Uterus (tissue), 2 donors: ENCODE data around the gene ARRDC3.
"Not testable (repeated sequence)": the region's sequence is repeated elsewhere in the genome, so short reads cannot be mapped to it uniquely, and the experiment has no call there.

Source experiments
- POLR2A ChIP-seq, 2 donors: fragments of 450-650 bp; IDR thresholded peaks; one replicate each; pipeline ENCODE4 v1.6.1; 2016; ENCODE audit warnings: antibody characterized with exemption in 2 of 2, mild to moderate bottlenecking in 1 of 2, moderate library complexity in 1 of 2
- TF ChIP-seq, protein P1 (sequence below), 4 experiments: fragments of 200-600 bp in 2 of 4; fragments of 450-650 bp in 2 of 4; sonication (generic) in 2 of 4; IDR thresholded peaks; one replicate each; pipeline ENCODE4 v1.5.1; 2016 to 2019; ENCODE audit warnings: antibody characterized with exemption in 4 of 4, mild to moderate bottlenecking in 2 of 4, moderate library complexity in 1 of 4

DNA sequence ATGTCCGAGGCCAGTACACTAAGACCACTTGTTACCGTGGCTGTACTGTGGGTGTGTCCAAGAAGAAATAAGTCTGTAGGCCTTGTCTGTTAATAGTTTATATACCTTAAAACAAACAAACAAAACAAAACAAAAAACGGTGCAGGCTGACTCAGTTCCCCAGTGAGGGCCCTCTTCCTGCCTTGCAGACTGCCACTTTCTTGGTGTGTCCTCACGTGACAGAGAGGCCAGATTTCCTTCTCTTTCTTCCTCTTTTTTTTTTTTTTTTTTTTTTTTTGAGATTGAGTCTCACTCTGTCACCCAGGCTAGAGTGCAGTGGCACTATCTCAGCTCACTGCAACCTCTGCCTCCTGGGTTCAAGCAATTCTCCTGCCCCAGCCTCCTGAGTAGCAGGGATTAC is 28.2 kb downstream of the ARRDC3 start:
- TF ChIP-seq, protein P1, sequence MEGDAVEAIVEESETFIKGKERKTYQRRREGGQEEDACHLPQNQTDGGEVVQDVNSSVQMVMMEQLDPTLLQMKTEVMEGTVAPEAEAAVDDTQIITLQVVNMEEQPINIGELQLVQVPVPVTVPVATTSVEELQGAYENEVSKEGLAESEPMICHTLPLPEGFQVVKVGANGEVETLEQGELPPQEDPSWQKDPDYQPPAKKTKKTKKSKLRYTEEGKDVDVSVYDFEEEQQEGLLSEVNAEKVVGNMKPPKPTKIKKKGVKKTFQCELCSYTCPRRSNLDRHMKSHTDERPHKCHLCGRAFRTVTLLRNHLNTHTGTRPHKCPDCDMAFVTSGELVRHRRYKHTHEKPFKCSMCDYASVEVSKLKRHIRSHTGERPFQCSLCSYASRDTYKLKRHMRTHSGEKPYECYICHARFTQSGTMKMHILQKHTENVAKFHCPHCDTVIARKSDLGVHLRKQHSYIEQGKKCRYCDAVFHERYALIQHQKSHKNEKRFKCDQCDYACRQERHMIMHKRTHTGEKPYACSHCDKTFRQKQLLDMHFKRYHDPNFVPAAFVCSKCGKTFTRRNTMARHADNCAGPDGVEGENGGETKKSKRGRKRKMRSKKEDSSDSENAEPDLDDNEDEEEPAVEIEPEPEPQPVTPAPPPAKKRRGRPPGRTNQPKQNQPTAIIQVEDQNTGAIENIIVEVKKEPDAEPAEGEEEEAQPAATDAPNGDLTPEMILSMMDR (IDR thresholded peaks at IDR 0.05), result not testable (repeated sequence)
- not testable (repeated sequence) for TF ChIP-seq POLR2A (IDR thresholded peaks at IDR 0.05)
